Umbilical cord (tissue), 2 donors: Measurements from ENCODE around the gene PEBP1. TPM values are rescaled to one million over a fixed set of nuclear protein-coding genes. Genes with fewer than 3 reads are reported as not detected.

Source experiments
- DNase-seq: peaks from one replicate; pipeline ENCODE4 v3.0.0-alpha.2; 2015; ENCODE audit warnings: low spot score
- total RNA-seq: library from RNA; depleted of rRNA; stranded (reverse); fragments of >200 nt; gene quantifications from one replicate; pipeline ENCODE4 v1.2.3, GENCODE V29; 2014; ENCODE audit warnings: low replicate concordance; ENCODE audit not compliant: insufficient read depth

PEBP1 gene
- total RNA-seq, 1 donor from 2014 or later, result 136 TPM

DNA sequence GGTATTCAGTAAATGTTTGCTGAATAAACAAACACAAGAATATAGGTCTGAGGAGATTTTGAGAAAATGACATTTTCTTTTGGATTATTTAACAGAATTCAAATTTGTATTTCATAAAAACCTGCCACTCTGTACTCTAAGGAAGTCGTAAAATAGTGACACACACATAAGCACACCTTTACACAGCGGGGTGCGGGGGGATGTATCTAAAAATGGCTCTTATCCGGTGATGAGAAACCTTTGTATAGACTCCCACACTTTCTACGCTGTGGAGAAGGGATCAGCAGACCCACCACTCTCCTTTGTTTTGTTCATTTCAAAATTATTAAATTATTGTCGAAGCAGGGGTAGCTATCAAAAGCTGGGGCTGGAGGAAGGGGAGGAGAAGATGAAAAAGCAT, 58.0 kb downstream of the PEBP1 start:
- no peak for DNase-seq

Other genes with a start within 250 kb of the PEBP1 start
- gene KSR2, start 167.1 kb upstream of the PEBP1 start, total RNA-seq, result 0.72 TPM
- 13.2 TPM for gene RFC5, start 119.4 kb upstream of the PEBP1 start, total RNA-seq
- gene WSB2, start 74.9 kb upstream of the PEBP1 start, total RNA-seq, result 68.4 TPM
- gene VSIG10, start 32.1 kb upstream of the PEBP1 start, total RNA-seq, result 12.0 TPM
- 43.6 TPM for gene TAOK3, start 236.8 kb downstream of the PEBP1 start, total RNA-seq
- 96.5 TPM for gene SUDS3, start 240.4 kb downstream of the PEBP1 start, total RNA-seq